HG02870 (cell line): Measurements from ENCODE around the gene XYLT1.

Experiments
- ATAC-seq: cut with Tn5 transposase; IDR thresholded peaks from one replicate; pipeline ENCODE4 v1.9.1; 2021; ENCODE audit warnings: mild to moderate bottlenecking, moderate library complexity; ENCODE audit not compliant: unreplicated experiment

Gene XYLT1

DNA sequence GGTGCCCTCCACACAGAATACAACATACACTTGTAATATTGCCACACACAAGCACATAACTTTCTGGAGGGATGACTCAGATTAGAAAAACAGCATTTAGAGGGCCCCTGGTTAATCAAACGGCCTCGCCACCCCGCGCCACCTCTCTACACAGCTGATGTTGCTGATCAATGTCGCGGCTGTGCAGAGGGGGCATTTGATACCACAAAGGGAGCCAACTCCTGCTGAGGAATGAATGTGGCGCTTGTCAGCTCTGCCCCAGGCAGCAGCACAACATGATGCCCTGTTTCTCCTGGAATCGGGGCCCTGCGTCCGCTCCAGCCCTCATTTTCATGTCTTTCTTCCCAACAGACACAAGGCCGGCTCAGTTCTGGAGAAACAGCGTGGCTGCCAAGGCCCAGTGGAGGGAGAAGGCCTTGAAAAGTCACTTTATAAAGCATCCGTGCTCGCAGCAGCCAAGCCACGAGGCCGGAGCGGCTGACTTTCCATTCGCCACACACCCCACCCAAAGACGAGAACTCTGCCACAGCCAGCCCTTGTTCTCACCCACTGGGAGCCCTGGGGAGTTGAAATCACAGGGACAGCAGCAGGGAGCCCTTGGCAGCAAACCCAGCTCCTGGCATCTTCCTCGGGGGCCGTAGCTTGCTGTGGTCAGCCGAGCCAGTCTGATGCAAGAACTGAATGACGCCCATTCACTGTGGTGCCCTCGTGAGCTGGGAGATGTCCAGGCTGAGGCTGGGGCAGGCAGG, 65.6 kb downstream of the XYLT1 start:
- no peak for ATAC-seq

DNA sequence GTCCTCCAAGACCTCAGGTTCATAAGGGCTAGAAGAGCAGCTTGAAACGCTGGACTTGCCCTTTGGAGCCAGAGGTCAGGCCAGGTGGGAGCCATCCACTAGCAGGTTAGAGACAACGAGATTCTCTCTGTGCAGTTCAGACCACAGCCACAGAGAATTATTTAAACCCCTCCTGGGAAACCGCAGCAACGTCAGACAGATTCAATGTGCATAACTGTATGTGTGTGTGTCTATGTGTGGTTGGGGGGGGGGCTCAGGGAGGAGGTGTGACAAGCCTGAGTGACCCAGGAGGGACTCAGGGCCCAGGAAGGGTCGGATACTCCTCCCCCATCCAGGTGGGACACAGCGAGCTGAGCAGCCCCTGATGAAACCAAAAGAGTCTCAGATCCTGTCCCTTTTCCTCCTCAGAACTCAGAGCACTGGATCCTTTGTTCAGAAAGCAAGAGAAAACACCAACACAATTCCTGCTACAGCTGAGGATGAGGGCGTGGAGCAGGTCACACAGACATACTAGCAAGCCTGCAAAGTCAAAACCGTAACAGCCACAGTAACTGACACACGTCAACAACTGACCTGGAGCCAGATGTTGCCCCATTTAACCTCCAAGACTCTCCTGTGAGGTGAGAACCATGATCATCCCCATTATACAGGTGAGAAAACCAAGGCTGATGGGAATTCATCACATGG, 66.8 kb downstream of the XYLT1 start:
- no peak for ATAC-seq

DNA sequence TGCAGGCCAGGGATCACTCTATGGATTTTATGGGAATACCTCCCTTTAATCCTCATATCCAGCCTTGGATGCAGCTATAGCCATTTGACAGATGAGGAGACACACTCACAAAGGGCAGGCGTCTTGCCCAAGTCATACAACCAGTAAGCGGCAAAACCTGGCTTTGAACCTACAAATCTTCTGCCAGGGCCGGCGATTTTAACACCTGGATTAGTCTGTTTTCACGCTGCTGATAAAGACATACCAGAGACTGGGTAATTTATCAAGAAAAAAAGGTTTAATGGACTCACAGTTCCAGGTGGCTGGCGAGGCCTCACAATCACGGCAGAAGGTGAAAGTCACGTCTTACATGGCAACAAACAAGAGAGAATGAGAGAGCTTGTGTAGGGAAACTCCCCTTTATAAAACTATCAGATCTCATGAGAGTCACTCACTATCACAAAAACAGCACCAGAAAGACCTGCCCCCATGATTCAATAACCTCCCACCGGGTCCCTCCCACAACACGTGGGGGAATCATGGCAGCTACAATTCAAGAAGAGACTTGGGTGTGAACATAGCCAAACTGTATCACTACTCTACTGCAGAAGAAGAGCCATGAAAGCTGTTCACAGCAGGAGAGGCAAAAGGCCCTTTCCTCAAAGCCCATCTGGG, 67.5 kb downstream of the XYLT1 start:
- no peak for ATAC-seq

- ATAC-seq, result no peak
These were observed 73.3 kb downstream of the XYLT1 start for GRCh38 chr16:17397499-17397891.

- ATAC-seq, result no peak
These were observed 73.8 kb downstream of the XYLT1 start for GRCh38 chr16:17396762-17397498.

- ATAC-seq, result no peak
These were observed 74.8 kb downstream of the XYLT1 start for GRCh38 chr16:17395849-17396480.

GRCh38 chr16:17392857-17393692, 77.7 kb downstream of the XYLT1 start:
- no peak for ATAC-seq

GRCh38 chr16:17392127-17392856, 78.5 kb downstream of the XYLT1 start:
- no peak for ATAC-seq

DNA sequence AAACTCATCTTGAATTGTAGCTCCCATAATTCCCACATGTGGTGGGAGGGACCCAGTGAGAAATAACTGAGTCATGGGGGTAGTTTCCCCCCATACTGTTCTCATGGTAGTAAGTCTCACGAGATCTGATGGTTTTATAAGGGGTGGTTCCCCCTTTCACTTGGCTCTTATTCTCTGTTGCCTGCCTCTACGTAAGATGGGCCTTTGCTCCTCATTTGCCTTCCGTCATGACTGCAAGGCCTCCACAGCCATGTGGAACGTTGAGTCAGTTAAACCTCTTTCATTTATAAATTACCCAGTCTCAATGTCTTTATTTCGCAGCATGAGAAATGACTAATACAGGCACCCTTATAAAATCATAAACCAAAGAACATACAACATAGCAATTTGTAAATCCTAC, 79.0 kb downstream of the XYLT1 start:
- ATAC-seq, result no peak

DNA sequence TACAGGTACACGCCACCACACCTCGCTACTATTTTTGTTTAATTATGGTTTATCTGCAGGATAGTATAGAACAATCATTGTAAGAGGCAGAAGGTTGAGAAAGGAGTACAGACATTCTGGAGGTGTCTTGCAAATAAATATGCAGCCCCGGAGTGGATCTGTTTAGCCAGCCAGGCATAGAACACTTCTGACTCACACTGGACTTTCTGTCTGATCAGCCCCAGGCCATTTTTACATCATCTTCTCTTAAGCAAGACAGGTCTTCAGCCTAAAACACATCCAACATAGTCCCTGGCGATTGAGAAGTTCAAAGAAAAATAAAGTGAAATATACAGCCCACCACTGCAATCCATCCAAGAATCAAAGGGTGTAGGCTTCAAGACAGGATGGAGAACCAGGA, 81.4 kb downstream of the XYLT1 start:
- ATAC-seq, result no peak

GRCh38 chr16:17387256-17387655, 83.5 kb downstream of the XYLT1 start:
- ATAC-seq, result no peak

GRCh38 chr16:17386229-17386628, 84.5 kb downstream of the XYLT1 start:
- ATAC-seq, result no peak

DNA sequence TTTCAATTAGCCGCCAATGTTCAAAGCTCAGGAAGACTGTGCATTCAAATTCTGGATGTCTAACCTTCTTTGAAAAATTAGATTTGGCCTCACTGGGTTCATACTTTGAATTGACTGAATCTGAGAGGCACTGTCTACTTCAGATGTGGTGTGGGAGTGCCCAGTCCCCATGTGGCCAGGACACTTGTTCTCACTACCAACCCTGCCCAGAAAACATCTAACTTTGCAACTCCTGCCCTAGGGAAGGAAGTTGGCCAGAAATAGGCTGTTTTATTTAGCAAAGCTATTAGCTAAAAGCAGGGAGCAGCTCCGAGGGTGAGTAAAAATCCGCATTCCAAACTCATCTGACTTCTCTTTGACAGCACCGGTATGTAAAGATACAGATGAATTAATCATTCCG, 86.3 kb downstream of the XYLT1 start:
- ATAC-seq, result no peak

GRCh38 chr16:17382949-17383863, 87.6 kb downstream of the XYLT1 start:
- ATAC-seq, result no peak

DNA sequence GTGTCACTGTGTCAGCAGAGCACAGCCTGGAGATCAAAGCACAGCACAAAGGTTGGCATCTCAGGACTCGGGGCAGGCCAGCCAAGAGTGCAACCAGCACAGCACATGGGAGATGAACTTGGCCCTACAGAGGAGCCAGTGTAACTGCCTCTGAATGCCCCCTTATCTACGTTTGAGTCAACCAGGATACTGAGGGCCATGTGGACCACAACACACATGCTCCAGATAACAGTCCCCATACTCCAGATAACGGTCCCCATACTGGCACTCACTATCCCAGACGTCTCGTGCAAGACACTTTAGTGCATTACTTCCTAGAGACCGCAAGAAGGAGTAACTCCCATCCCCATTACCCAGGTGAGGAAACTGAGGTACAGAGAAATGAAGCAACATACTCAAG, 88.2 kb downstream of the XYLT1 start:
- no peak for ATAC-seq

GRCh38 chr16:17381784-17382183, 89.0 kb downstream of the XYLT1 start:
- no peak for ATAC-seq

- ATAC-seq, result no peak
These were observed 90.1 kb downstream of the XYLT1 start for GRCh38 chr16:17380613-17381012.

DNA sequence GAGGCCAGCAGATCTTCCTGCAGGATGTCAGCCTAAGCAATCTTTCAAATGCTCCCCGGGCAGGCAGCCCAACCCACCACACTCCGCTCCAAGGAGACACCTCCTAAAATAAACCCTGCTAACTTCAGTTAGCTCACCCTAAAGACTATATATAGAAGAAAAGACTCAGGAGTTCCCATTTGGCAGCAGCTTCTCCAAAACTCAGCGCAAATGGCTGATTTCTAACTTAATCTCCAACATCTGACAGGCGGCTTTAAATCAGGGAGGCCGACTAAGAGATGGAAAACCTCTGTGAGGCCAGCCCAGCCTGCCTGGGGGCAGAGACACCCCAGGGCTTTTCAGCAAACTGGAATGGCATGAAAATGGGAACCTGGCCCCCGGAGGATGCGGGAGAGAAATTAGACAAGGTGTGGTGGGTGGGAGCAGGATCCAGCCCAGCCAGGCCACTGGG, 91.6 kb downstream of the XYLT1 start:
- no peak for ATAC-seq
